GM12878 (cell line): ENCODE results near the gene SDHC. TPM values are rescaled to one million over a fixed set of nuclear protein-coding genes. Genes with fewer than 3 reads are reported as not detected.

Experiments used
- ATAC-seq: fragments of 200-7000 bp; cut with Tn5 transposase; 3 replicates; pipeline ENCODE4 v1.9.1; 2020; ENCODE audit warnings: mild to moderate bottlenecking, moderate library complexity
- BruUV-seq: library from RNA; stranded (reverse); fragments of 400-500 nt; replicated peaks from 2 replicates; lab custom pipeline; 2021; lab: Mats Ljungman, UMichigan
- CTCF ChIA-PET: fragments of 300-600 bp; sonication (Branson Sonifier 250); formaldehyde crosslinking; extraction: SDS; loops from one replicate; lab custom pipeline; 2021; ENCODE audit warnings: inconsistent platforms; lab: Yijun Ruan, JAX
- POLR2A ChIA-PET: fragments of 350-600 bp; formaldehyde crosslinking; extraction: SDS; loops from one replicate; lab custom pipeline; 2021; ENCODE audit warnings: inconsistent platforms; lab: Charles Lee
- RAD21 ChIA-PET: fragments of 300-600 bp; sonication (Branson Sonifier 250); formaldehyde crosslinking; loops from one replicate; lab custom pipeline; 2023; ENCODE audit warnings: antibody characterized with exemption; ENCODE audit not compliant: unreplicated experiment; lab: Charles Lee
- SMC1A ChIA-PET: fragments of 300-600 bp; sonication (Branson Sonifier 250); formaldehyde crosslinking; loops from one replicate; lab custom pipeline; 2023; ENCODE audit not compliant: unreplicated experiment, uncharacterized antibody; lab: Charles Lee
- DNase-seq: peaks from one replicate; pipeline ENCODE4 v3.0.0-alpha.2; 2011; ENCODE audit warnings: low read depth, low spot score
- FAIRE-seq: peaks from 3 replicates; lab custom pipeline; 2011; peaks lifted over from hg19 to GRCh38; lab: Jason Lieb, UNC
- H2AFZ ChIP-seq: 2 replicates; pipeline ENCODE4 v1.6.0; 2011; ENCODE audit warnings: low read depth, low read length, control low read depth; ENCODE audit not compliant: control insufficient read depth
- H3K27ac ChIP-seq: 2 replicates; pipeline ENCODE4 v1.5.1; 2011; ENCODE audit warnings: control low read depth; ENCODE audit not compliant: control insufficient read depth, insufficient read depth
- H3K27me3 ChIP-seq, 2 experiments: replicated peaks in 1 of 2; 2 replicates each; pipeline versions ENCODE4 v1.6.0 to v1.6.1; 2011; ENCODE audit warnings: low read length in 1 of 2; ENCODE audit not compliant: control insufficient read depth in 2 of 2, insufficient read depth in 2 of 2
- H3K36me3 ChIP-seq, 2 experiments: 2 replicates each; pipeline ENCODE4 v1.5.1; 2011; ENCODE audit warnings: low read length in 1 of 2; ENCODE audit not compliant: control insufficient read depth in 2 of 2, insufficient read depth in 2 of 2
- H3K4me1 ChIP-seq: 2 replicates; pipeline ENCODE4 v1.6.1; 2011; ENCODE audit warnings: mild to moderate bottlenecking, low read length, moderate library complexity, mixed read lengths; ENCODE audit not compliant: control insufficient read depth, insufficient read depth
- H3K4me2 ChIP-seq: 2 replicates; pipeline ENCODE4 v1.6.0; 2011; ENCODE audit warnings: control low read depth; ENCODE audit not compliant: control insufficient read depth, insufficient read depth
- H3K4me3 ChIP-seq: fragments of 200-600 bp; sonication (generic); 2 replicates; pipeline ENCODE4 v1.5.1; 2016
- H3K79me2 ChIP-seq: 2 replicates; pipeline ENCODE4 v1.6.0; 2011; ENCODE audit warnings: low read length; ENCODE audit not compliant: control insufficient read depth, insufficient read depth
- H3K9ac ChIP-seq: 2 replicates; pipeline ENCODE4 v1.8.0; 2011; ENCODE audit warnings: low read length, control low read depth, mixed read lengths; ENCODE audit not compliant: control insufficient read depth, insufficient read depth
- H3K9me3 ChIP-seq: replicated peaks from 3 replicates; pipeline ENCODE4 v1.5.1; 2011; ENCODE audit warnings: mild to moderate bottlenecking, low read length; ENCODE audit not compliant: control insufficient read depth, insufficient read depth
- H4K20me1 ChIP-seq: 2 replicates; pipeline ENCODE4 v1.6.0; 2011; ENCODE audit not compliant: control insufficient read depth, insufficient read depth
- CBFB ChIP-seq: IDR thresholded peaks from 2 replicates; pipeline ENCODE4 v1.6.1; 2016; ENCODE audit warnings: antibody characterized with exemption, low read depth
- CHD1 ChIP-seq: IDR thresholded peaks from 2 replicates; pipeline ENCODE4 v1.6.1; 2012; ENCODE audit warnings: low read depth, low read length, improper control_type of control experiment
- CREB1 ChIP-seq: IDR thresholded peaks from 2 replicates; pipeline ENCODE4 v1.6.1; 2012; ENCODE audit warnings: low read depth, mild to moderate bottlenecking, inconsistent platforms
- CUX1 ChIP-seq: IDR thresholded peaks from 2 replicates; pipeline ENCODE4 v1.6.1; 2012; ENCODE audit warnings: improper control_type of control experiment, low read depth, low read length; ENCODE audit not compliant: insufficient replicate concordance
- ETV6 ChIP-seq, 2 experiments: fragments of 450-650 bp in 1 of 2; IDR thresholded peaks in 1 of 2; conservative IDR thresholded peaks in 1 of 2; 2 replicates each; pipeline ENCODE4 v1.6.1; 2014; ENCODE audit warnings: antibody characterized with exemption in 1 of 2, borderline replicate concordance in 1 of 2, low read depth in 1 of 2, mild to moderate bottlenecking in 1 of 2, moderate library complexity in 1 of 2
- HCFC1 ChIP-seq: fragments of 150-350 bp; IDR thresholded peaks from 2 replicates; pipeline ENCODE4 v1.6.1; 2014; ENCODE audit warnings: low read length
- JUNB ChIP-seq: IDR thresholded peaks from 2 replicates; pipeline ENCODE4 v1.6.1; 2016; ENCODE audit warnings: antibody characterized with exemption, mild to moderate bottlenecking
- MXI1 ChIP-seq: fragments of 150-350 bp; IDR thresholded peaks from 2 replicates; pipeline ENCODE4 v1.6.1; 2011; ENCODE audit warnings: low read depth, mild to moderate bottlenecking, inconsistent platforms, low read length, improper control_type of control experiment
- SIN3A ChIP-seq: IDR thresholded peaks from 2 replicates; pipeline ENCODE4 v1.6.1; 2012; ENCODE audit warnings: low read depth, low read length, improper control_type of control experiment
- SMAD1 ChIP-seq: fragments of 450-650 bp; IDR thresholded peaks from 2 replicates; pipeline ENCODE4 v1.6.1; 2018; ENCODE audit warnings: mild to moderate bottlenecking, low read depth; ENCODE audit not compliant: partially characterized antibody
- TAF1 ChIP-seq: IDR thresholded peaks from 2 replicates; pipeline ENCODE4 v1.6.1; 2011; ENCODE audit warnings: mild to moderate bottlenecking, low read depth, low read length, borderline replicate concordance
- TARDBP ChIP-seq: IDR thresholded peaks from 2 replicates; pipeline ENCODE4 v1.6.1; 2016; ENCODE audit warnings: borderline replicate concordance
- TCF3 ChIP-seq: IDR thresholded peaks from 2 replicates; pipeline ENCODE4 v1.6.1; 2012; ENCODE audit warnings: low read depth, mild to moderate bottlenecking, low read length, borderline replicate concordance; ENCODE audit not compliant: insufficient read depth
- ZBTB4 ChIP-seq: fragments of 450-650 bp; formaldehyde crosslinking; IDR thresholded peaks from 2 replicates; pipeline ENCODE4 v1.4.0; 2022; ENCODE audit warnings: mild to moderate bottlenecking, moderate library complexity
- WGBS: methylation state at CpG from one replicate; pipeline ENCODE4 v1.1.6; 2016; ENCODE audit warnings: low lambda C conversion rate; ENCODE audit not compliant: insufficient replicate concordance, insufficient coverage; ENCODE audit errors: missing lambda C conversion rate; 5-methylcytosine and 5-hydroxymethylcytosine counted together
- in situ Hi-C: fragments of 300-500 bp; cut with MboI; formaldehyde crosslinking; loops from 9 replicates; pipeline ENCODE4 v1.14.3; 2018; ENCODE audit warnings: mixed read lengths
- intact Hi-C: fragments of 100-400 bp; cut with micrococcal nuclease; formaldehyde crosslinking; loops from one replicate; pipeline ENCODE4 v1.14.2; 2022; ENCODE audit not compliant: unreplicated experiment
- polyA plus RNA-seq, 11 experiments: library from polyadenylated mRNA; depleted of rRNA in 4 of 11; unstranded in 6 of 11; stranded (reverse) in 5 of 11; fragments of >200 nt; fragmentation: Nextera tagmentation in 4 of 11; fragmentation: Illumina TruSeq in 1 of 11; extraction: Ambion mirVana in 4 of 11; extraction: Trizol in 1 of 11; gene quantifications; 1 replicate in 1 of 11; 2 replicates in 10 of 11; pipeline versions ENCODE4 v1.2.1 to v1.2.3, GENCODE V29; 2011 to 2016; ENCODE audit warnings: inconsistent platforms in 2 of 11, missing spikeins in 2 of 11, low read depth in 1 of 11
- total RNA-seq, 4 experiments: library from RNA; depleted of rRNA in 3 of 4; stranded (reverse); fragments of >200 nt in 3 of 4; fragmentation: Illumina TruSeq in 1 of 4; extraction: Trizol in 1 of 4; gene quantifications; 2 replicates each; pipeline versions ENCODE4 v1.2.1 to v1.2.3, GENCODE V29; 2013 to 2021
- TF ChIP-seq, protein P1 (sequence below): fragments of 450-650 bp; IDR thresholded peaks from 2 replicates; pipeline ENCODE4 v1.6.1; 2014; ENCODE audit warnings: mild to moderate bottlenecking

The SDHC gene
- total and polyA plus RNA-seq, 10 of the 15 experiments (the other 5 are each of a cell fraction or from before 2014, with no cell fraction given): 18.4 to 340 (median 178) TPM

DNA sequence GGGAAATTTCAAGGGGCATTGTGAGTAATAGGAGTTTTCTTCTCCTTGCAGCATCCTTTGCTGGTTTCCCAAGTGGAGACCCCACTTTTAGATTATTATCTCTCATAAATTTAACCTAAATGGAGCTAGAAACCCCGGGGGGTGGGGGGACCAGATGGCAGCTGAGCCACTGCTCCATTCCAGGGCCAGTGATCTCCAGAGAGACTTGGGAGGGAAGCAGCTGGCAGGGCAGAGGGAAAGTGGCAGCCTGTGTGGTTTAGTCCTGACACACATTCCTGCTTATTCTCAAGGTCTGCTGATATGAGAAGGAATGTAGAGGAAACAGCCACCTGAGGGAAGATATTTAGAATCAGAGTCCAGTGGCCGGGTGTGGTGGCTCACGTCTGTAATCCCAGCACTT, 39.3 kb upstream of the SDHC start:
- Histone ChIP-seq H3K79me2 (no peaks in the 10 kb centered on the region), H3K27ac (no peak overlapping the region), H4K20me1 (no peaks in the 10 kb centered on the region), H3K36me3 (no peaks in the 10 kb centered on the region), H2AFZ (no peak overlapping the region), H3K4me3 (no peak overlapping the region), H3K9ac (no peak overlapping the region), H3K4me2 (no peak overlapping the region), H3K27me3 (no peaks in the 10 kb centered on the region; a peak in 1 of 4 replicates), H3K9me3 (no peaks in the 10 kb centered on the region), H3K4me1 (no peaks in the 10 kb centered on the region)
- intact Hi-C loops (no loop called here), in situ Hi-C loops (no loop called here)
- 35% methylated on average over 3 of the region's 3 CpGs for WGBS
- SMC1A ChIA-PET: interaction anchor here (1.2 kb wide), 1 partner anchor 16 kb away, joined by 3 read pairs; no protein-coding TSS in a partner anchor
- CTCF ChIA-PET: interaction anchor here (0.6 to 4.0 kb wide), 3 partner anchors 16 to 107 kb away, joined by 3 to 14 read pairs (median 4); no protein-coding TSS in a partner anchor
- DNase-seq: no peak
- no peak for FAIRE-seq
- POLR2A ChIA-PET: no interaction called here
- ATAC-seq: no peak
- BruUV-seq: no TSS peak
- RAD21 ChIA-PET: no interaction called here
- no peak for TF ChIP-seq TCF3
- no peak for TF ChIP-seq ZBTB4 (CRISPR knock-in tag)
- TF ChIP-seq TARDBP: no peak
- no peak for TF ChIP-seq SIN3A
- no peak for TF ChIP-seq HCFC1
- no peak for TF ChIP-seq CUX1
- TF ChIP-seq SMAD1: no peak
- TF ChIP-seq JUNB: no peak
- TF ChIP-seq ETV6 (conservative IDR thresholded peaks at IDR 0.05 in 1 of 2, IDR thresholded peaks at IDR 0.05 in 1 of 2; ENCODE audit: borderline replicate concordance in 1 of 2, low read depth in 1 of 2): no peak
- no peak for TF ChIP-seq CHD1
- TF ChIP-seq, protein P1, sequence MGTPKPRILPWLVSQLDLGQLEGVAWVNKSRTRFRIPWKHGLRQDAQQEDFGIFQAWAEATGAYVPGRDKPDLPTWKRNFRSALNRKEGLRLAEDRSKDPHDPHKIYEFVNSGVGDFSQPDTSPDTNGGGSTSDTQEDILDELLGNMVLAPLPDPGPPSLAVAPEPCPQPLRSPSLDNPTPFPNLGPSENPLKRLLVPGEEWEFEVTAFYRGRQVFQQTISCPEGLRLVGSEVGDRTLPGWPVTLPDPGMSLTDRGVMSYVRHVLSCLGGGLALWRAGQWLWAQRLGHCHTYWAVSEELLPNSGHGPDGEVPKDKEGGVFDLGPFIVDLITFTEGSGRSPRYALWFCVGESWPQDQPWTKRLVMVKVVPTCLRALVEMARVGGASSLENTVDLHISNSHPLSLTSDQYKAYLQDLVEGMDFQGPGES: no peak
- no peak for TF ChIP-seq CREB1
- no peak for TF ChIP-seq MXI1
- TF ChIP-seq CBFB: no peak
- no peak for TF ChIP-seq TAF1
